IMR-90 (cell line): ENCODE data around the gene SERPINA5. TPM values are rescaled to one million over a fixed set of nuclear protein-coding genes. Genes with fewer than 3 reads are reported as not detected.

Experiments used
- ATAC-seq: fragments of 200-7000 bp; cut with Tn5 transposase; 2 replicates; pipeline ENCODE4 v1.9.1; 2020; ENCODE audit warnings: low read depth, mild to moderate bottlenecking, moderate library complexity
- BruUV-seq: library from RNA; stranded (reverse); fragments of 400-500 nt; replicated peaks from 2 replicates; lab custom pipeline; 2021; lab: Mats Ljungman, UMichigan
- CTCF ChIA-PET: fragments of 300-600 bp; formaldehyde crosslinking; extraction: SDS; loops from one replicate; lab custom pipeline; 2021; ENCODE audit warnings: antibody characterized with exemption; lab: Yijun Ruan, JAX
- POLR2A ChIA-PET: fragments of 300-600 bp; sonication (Branson Sonifier 250); formaldehyde crosslinking; loops from one replicate; lab custom pipeline; 2022; ENCODE audit warnings: antibody characterized with exemption; ENCODE audit not compliant: unreplicated experiment; lab: Charles Lee
- DNase-seq: peaks from one replicate; pipeline ENCODE4 v3.0.0; 2013
- H2AFZ ChIP-seq: replicated peaks from 2 replicates; pipeline ENCODE3; 2013; ENCODE audit warnings: low read length, mild to moderate bottlenecking; ENCODE audit not compliant: poor library complexity
- H2AK5ac ChIP-seq: 2 replicates; pipeline ENCODE4 v1.6.1; 2013; ENCODE audit warnings: low read depth, low read length, inconsistent platforms
- H2AK9ac ChIP-seq: replicated peaks from 2 replicates; pipeline ENCODE3; 2013; ENCODE audit warnings: mild to moderate bottlenecking, low read depth, low read length, moderate library complexity; ENCODE audit not compliant: poor library complexity
- H2BK120ac ChIP-seq: 2 replicates; pipeline ENCODE4 v1.6.1; 2013; ENCODE audit warnings: low read depth, low read length, inconsistent platforms
- H2BK15ac ChIP-seq: 3 replicates; pipeline ENCODE4 v1.6.1; 2013; ENCODE audit warnings: low read depth, low read length, inconsistent platforms
- H2BK20ac ChIP-seq: 2 replicates; pipeline ENCODE4 v1.6.1; 2013; ENCODE audit warnings: low read depth, mild to moderate bottlenecking, inconsistent platforms, low read length, moderate library complexity
- H2BK5ac ChIP-seq: 2 replicates; pipeline ENCODE4 v1.6.1; 2013; ENCODE audit warnings: mild to moderate bottlenecking, low read depth, low read length, inconsistent platforms; ENCODE audit not compliant: poor library complexity, severe bottlenecking
- H3K14ac ChIP-seq: replicated peaks from 2 replicates; pipeline ENCODE4 v1.6.1; 2013; ENCODE audit warnings: low read depth, low read length, inconsistent platforms
- H3K18ac ChIP-seq: 2 replicates; pipeline ENCODE4 v1.6.1; 2013; ENCODE audit warnings: low read depth, low read length, control low read depth
- H3K23ac ChIP-seq: 2 replicates; pipeline ENCODE4 v1.6.1; 2013; ENCODE audit warnings: low read depth, low read length, inconsistent platforms
- H3K27ac ChIP-seq: 2 replicates; pipeline ENCODE4 v1.5.1; 2013; ENCODE audit warnings: mild to moderate bottlenecking, control low read depth, low read length; ENCODE audit not compliant: insufficient read depth
- H3K27me3 ChIP-seq: 2 replicates; pipeline ENCODE4 v1.6.1; 2013; ENCODE audit warnings: low read length; ENCODE audit not compliant: control insufficient read depth, insufficient read depth
- H3K36me3 ChIP-seq: 2 replicates; pipeline ENCODE4 v1.6.1; 2013; ENCODE audit warnings: low read length, mixed read lengths; ENCODE audit not compliant: control insufficient read depth, insufficient read depth
- H3K4ac ChIP-seq: 2 replicates; pipeline ENCODE4 v1.6.1; 2013; ENCODE audit warnings: low read depth, low read length, inconsistent platforms
- H3K4me1 ChIP-seq: 2 replicates; pipeline ENCODE4 v1.6.1; 2013; ENCODE audit warnings: low read length, mixed read lengths; ENCODE audit not compliant: control insufficient read depth, insufficient read depth
- H3K4me2 ChIP-seq: 2 replicates; pipeline ENCODE4 v1.6.1; 2013; ENCODE audit warnings: low read depth, mild to moderate bottlenecking, control low read depth, low read length, moderate library complexity
- H3K4me3 ChIP-seq: 2 replicates; pipeline ENCODE4 v1.5.1; 2013; ENCODE audit warnings: low read depth, mild to moderate bottlenecking, control low read depth, low read length, moderate library complexity; ENCODE audit not compliant: insufficient read depth
- H3K56ac ChIP-seq: 2 replicates; pipeline ENCODE4 v1.6.1; 2013; ENCODE audit warnings: low read length, inconsistent platforms; ENCODE audit not compliant: insufficient read depth; ENCODE audit errors: extremely low read depth
- H3K79me1 ChIP-seq, 2 experiments: 2 replicates each; pipeline ENCODE4 v1.6.1; 2013; ENCODE audit warnings: low read length in 2 of 2, inconsistent platforms in 1 of 2, low read depth in 1 of 2
- H3K9ac ChIP-seq: 2 replicates; pipeline ENCODE4 v1.6.1; 2013; ENCODE audit warnings: low read depth, low read length, control low read depth
- H3K9me1 ChIP-seq: 2 replicates; pipeline ENCODE4 v1.6.1; 2013; ENCODE audit warnings: low read length, inconsistent platforms; ENCODE audit not compliant: insufficient read depth
- H3K9me3 ChIP-seq: 2 replicates; pipeline ENCODE4 v1.6.1; 2013; ENCODE audit warnings: low read length; ENCODE audit not compliant: control insufficient read depth, insufficient read depth
- H4K20me1 ChIP-seq: 2 replicates; pipeline ENCODE4 v1.6.1; 2013; ENCODE audit warnings: low read length, inconsistent platforms; ENCODE audit not compliant: insufficient read depth
- H4K5ac ChIP-seq: 2 replicates; pipeline ENCODE4 v1.6.1; 2013; ENCODE audit warnings: mild to moderate bottlenecking, low read depth, low read length, control low read depth
- H4K8ac ChIP-seq, 2 experiments: 2 replicates each; pipeline ENCODE4 v1.6.1; 2013; ENCODE audit warnings: low read depth in 2 of 2, low read length in 2 of 2, control low read depth in 1 of 2, inconsistent platforms in 1 of 2
- H4K91ac ChIP-seq: 2 replicates; pipeline ENCODE4 v1.6.1; 2013; ENCODE audit warnings: low read depth, low read length, inconsistent platforms; ENCODE audit not compliant: insufficient read depth
- BHLHE40 ChIP-seq: fragments of 150-350 bp; IDR thresholded peaks from 2 replicates; pipeline ENCODE4 v1.6.1; 2016; ENCODE audit warnings: mild to moderate bottlenecking, low read depth, low read length
- CEBPB ChIP-seq: IDR thresholded peaks from 2 replicates; pipeline ENCODE4 v1.6.1; 2012; ENCODE audit warnings: low read depth, low read length, improper control_type of control experiment
- CHD1 ChIP-seq: IDR thresholded peaks from 2 replicates; pipeline ENCODE4 v1.6.1; 2012; ENCODE audit warnings: low read depth, low read length, improper control_type of control experiment
- FOS ChIP-seq: fragments of 150-350 bp; IDR thresholded peaks from 2 replicates; pipeline ENCODE4 v1.6.1; 2016; ENCODE audit warnings: low read depth, low read length
- MAFK ChIP-seq: IDR thresholded peaks from 2 replicates; pipeline ENCODE4 v1.6.1; 2012; ENCODE audit warnings: low read depth, low read length, improper control_type of control experiment
- MAZ ChIP-seq: IDR thresholded peaks from 2 replicates; pipeline ENCODE4 v1.6.1; 2012; ENCODE audit warnings: low read depth, mild to moderate bottlenecking, low read length, improper control_type of control experiment, moderate library complexity, borderline replicate concordance
- MXI1 ChIP-seq: IDR thresholded peaks from 2 replicates; pipeline ENCODE4 v1.6.1; 2012; ENCODE audit warnings: low read depth, mild to moderate bottlenecking, low read length, moderate library complexity, borderline replicate concordance
- NFE2L2 ChIP-seq: fragments of 150-350 bp; IDR thresholded peaks from 2 replicates; pipeline ENCODE4 v1.6.1; 2016; ENCODE audit warnings: low read depth, mild to moderate bottlenecking, low read length
- POLR2A ChIP-seq: IDR thresholded peaks from 2 replicates; pipeline ENCODE4 v1.6.1; 2012; ENCODE audit warnings: mild to moderate bottlenecking, low read depth, low read length
- RAD21 ChIP-seq: IDR thresholded peaks from 2 replicates; pipeline ENCODE4 v1.6.1; 2012; ENCODE audit warnings: low read length, improper control_type of control experiment
- RCOR1 ChIP-seq: IDR thresholded peaks from 2 replicates; pipeline ENCODE4 v1.6.1; 2012; ENCODE audit warnings: mild to moderate bottlenecking, low read length, improper control_type of control experiment; ENCODE audit not compliant: insufficient replicate concordance
- RFX5 ChIP-seq: IDR thresholded peaks from 2 replicates; pipeline ENCODE4 v1.8.0; 2012; ENCODE audit warnings: low read depth, mild to moderate bottlenecking, low read length, moderate library complexity
- SMC3 ChIP-seq: fragments of 150-350 bp; IDR thresholded peaks from 2 replicates; pipeline ENCODE4 v1.6.1; 2016; ENCODE audit warnings: low read depth, mild to moderate bottlenecking, antibody characterized with exemption, low read length, moderate library complexity
- WGBS, 2 experiments: methylation state at CpG; one replicate each; pipeline versions ENCODE4 v1.1.5 to v1.1.7; 2013; ENCODE audit warnings: missing lambda C conversion rate in 2 of 2; ENCODE audit not compliant: insufficient read length in 1 of 2; ENCODE audit errors: extremely low coverage in 2 of 2; 5-methylcytosine and 5-hydroxymethylcytosine counted together
- dilution Hi-C: fragments of 300-500 bp; cut with HindIII; formaldehyde crosslinking; loops from one replicate; pipeline ENCODE4 v1.14.3; 2018; ENCODE audit warnings: low sequenced_read_pairs; ENCODE audit not compliant: unreplicated experiment
- in situ Hi-C: fragments of 300-500 bp; cut with MboI; formaldehyde crosslinking; loops from 3 replicates; pipeline ENCODE4 v1.14.3; 2019; ENCODE audit warnings: low sequenced_read_pairs, inconsistent platforms, mixed read lengths
- intact Hi-C: fragments of 100-400 bp; cut with micrococcal nuclease; formaldehyde crosslinking; loops from 2 replicates; pipeline ENCODE4 v1.10.0; 2022
- polyA plus RNA-seq, 3 experiments: library from polyadenylated mRNA; depleted of rRNA; stranded (reverse); fragments of >200 nt; gene quantifications; 2 replicates each; pipeline ENCODE4 v1.2.3, GENCODE V29; 2012; ENCODE audit warnings: low replicate concordance in 1 of 3
- total RNA-seq: library from RNA; depleted of rRNA; stranded (reverse); fragments of >200 nt; gene quantifications from 2 replicates; pipeline ENCODE4 v1.2.3, GENCODE V29; 2012
- TF ChIP-seq, protein P1 (sequence below): fragments of 150-350 bp; IDR thresholded peaks from 2 replicates; pipeline ENCODE4 v1.6.1; 2017; ENCODE audit warnings: mild to moderate bottlenecking, antibody characterized with exemption, low read length, low read depth
- TF ChIP-seq, protein P2 (sequence below): conservative IDR thresholded peaks from 2 replicates; pipeline ENCODE4 v1.5.1; 2012; ENCODE audit warnings: mild to moderate bottlenecking, low read depth, low read length, improper control_type of control experiment
- TF ChIP-seq, protein P3 (sequence below): fragments of 150-350 bp; IDR thresholded peaks from 2 replicates; pipeline ENCODE4 v1.6.1; 2016; ENCODE audit warnings: low read depth, mild to moderate bottlenecking, low read length, moderate library complexity, borderline replicate concordance

SERPINA5 gene
- total and polyA plus RNA-seq, 2 of the 4 experiments (the other 2 are of a cell fraction) = not detected

DNA sequence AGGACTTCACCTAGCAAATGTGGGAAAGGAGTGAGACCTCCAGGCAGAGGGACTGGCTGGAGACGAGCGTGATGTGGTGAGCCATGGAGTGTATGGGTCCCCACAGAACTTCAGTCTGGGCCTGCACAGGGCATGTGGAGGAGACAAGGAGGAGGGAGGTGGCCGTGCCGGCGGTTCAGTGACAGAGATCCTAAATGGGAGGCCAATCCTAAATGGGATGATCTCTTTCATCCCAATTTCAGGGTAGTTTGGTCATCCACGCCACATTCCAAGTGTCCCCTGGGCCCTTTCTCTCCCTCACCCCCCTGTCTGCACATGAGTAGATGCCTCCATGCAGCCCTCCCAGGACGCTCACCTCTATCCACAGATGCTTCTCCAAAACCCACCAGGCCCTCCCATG is 13.2 kb downstream of the SERPINA5 start:
- no peak overlapping the region for H2BK120ac ChIP-seq
- no peaks in the 10 kb centered on the region for H3K9me3 ChIP-seq
- H3K56ac ChIP-seq = no peak overlapping the region
- no peak for DNase-seq
- no peak overlapping the region for H3K4ac ChIP-seq
- H3K79me1 ChIP-seq = no peaks in the 10 kb centered on the region
- H3K9ac ChIP-seq = no peak overlapping the region
- intact Hi-C loops (no loop called here), in situ Hi-C loops (no loop called here), dilution Hi-C loops (no loop called here)
- no peaks in the 10 kb centered on the region for H4K20me1 ChIP-seq
- ChIA-PET CTCF (no interaction called here), POLR2A (no interaction called here)
- H3K4me1 ChIP-seq = peaks cover 6% of the 10 kb centered on the region
- 83% methylated on average over 2 of the region's 7 CpGs; no CpG with 5 or more reads in 1 of the 2 experiments for WGBS, 2 experiments
- H2BK5ac ChIP-seq = no peak overlapping the region
- no peak overlapping the region for H2BK20ac ChIP-seq
- H3K4me3 ChIP-seq = no peak overlapping the region
- H3K14ac ChIP-seq = no peak overlapping the region
- H2AK5ac ChIP-seq = no peak overlapping the region
- H3K27me3 ChIP-seq = peaks cover 2% of the 10 kb centered on the region
- H2AK9ac ChIP-seq = no peak overlapping the region
- no peak overlapping the region for H4K5ac ChIP-seq
- no peak overlapping the region for H2BK15ac ChIP-seq
- no peak overlapping the region for H3K27ac ChIP-seq
- no peak overlapping the region for H3K23ac ChIP-seq
- H2AFZ ChIP-seq = no peak overlapping the region
- no TSS peak for BruUV-seq
- H3K9me1 ChIP-seq = no peaks in the 10 kb centered on the region; the same call in 1 of the 2 replicates
- TF ChIP-seq, protein P1, sequence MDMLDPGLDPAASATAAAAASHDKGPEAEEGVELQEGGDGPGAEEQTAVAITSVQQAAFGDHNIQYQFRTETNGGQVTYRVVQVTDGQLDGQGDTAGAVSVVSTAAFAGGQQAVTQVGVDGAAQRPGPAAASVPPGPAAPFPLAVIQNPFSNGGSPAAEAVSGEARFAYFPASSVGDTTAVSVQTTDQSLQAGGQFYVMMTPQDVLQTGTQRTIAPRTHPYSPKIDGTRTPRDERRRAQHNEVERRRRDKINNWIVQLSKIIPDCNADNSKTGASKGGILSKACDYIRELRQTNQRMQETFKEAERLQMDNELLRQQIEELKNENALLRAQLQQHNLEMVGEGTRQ = no peak
- no peak for TF ChIP-seq RAD21
- TF ChIP-seq CHD1 = no peak
- TF ChIP-seq CEBPB = no peak
- TF ChIP-seq SMC3 = no peak
- TF ChIP-seq, protein P2, sequence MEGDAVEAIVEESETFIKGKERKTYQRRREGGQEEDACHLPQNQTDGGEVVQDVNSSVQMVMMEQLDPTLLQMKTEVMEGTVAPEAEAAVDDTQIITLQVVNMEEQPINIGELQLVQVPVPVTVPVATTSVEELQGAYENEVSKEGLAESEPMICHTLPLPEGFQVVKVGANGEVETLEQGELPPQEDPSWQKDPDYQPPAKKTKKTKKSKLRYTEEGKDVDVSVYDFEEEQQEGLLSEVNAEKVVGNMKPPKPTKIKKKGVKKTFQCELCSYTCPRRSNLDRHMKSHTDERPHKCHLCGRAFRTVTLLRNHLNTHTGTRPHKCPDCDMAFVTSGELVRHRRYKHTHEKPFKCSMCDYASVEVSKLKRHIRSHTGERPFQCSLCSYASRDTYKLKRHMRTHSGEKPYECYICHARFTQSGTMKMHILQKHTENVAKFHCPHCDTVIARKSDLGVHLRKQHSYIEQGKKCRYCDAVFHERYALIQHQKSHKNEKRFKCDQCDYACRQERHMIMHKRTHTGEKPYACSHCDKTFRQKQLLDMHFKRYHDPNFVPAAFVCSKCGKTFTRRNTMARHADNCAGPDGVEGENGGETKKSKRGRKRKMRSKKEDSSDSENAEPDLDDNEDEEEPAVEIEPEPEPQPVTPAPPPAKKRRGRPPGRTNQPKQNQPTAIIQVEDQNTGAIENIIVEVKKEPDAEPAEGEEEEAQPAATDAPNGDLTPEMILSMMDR = no peak
- no peak for TF ChIP-seq MAZ
- no peak for TF ChIP-seq NFE2L2
- TF ChIP-seq MXI1 = no peak
- TF ChIP-seq, protein P3, sequence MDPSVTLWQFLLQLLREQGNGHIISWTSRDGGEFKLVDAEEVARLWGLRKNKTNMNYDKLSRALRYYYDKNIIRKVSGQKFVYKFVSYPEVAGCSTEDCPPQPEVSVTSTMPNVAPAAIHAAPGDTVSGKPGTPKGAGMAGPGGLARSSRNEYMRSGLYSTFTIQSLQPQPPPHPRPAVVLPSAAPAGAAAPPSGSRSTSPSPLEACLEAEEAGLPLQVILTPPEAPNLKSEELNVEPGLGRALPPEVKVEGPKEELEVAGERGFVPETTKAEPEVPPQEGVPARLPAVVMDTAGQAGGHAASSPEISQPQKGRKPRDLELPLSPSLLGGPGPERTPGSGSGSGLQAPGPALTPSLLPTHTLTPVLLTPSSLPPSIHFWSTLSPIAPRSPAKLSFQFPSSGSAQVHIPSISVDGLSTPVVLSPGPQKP = no peak
- no peak for TF ChIP-seq POLR2A
- TF ChIP-seq MAFK = no peak
- no peak for TF ChIP-seq RCOR1
- no peak for TF ChIP-seq RFX5
- no peak for TF ChIP-seq FOS
- no peak for TF ChIP-seq BHLHE40
- no peaks in the 10 kb centered on the region for H3K36me3 ChIP-seq
- no peak overlapping the region for H3K18ac ChIP-seq
- ATAC-seq = no peak
- no peak overlapping the region for H4K8ac ChIP-seq
- H3K4me2 ChIP-seq = no peak overlapping the region
- H4K91ac ChIP-seq = no peak overlapping the region
